PC-3 (cell line): ENCODE measurements around the gene PMF1. TPM values are rescaled to one million over a fixed set of nuclear protein-coding genes. Genes with fewer than 3 reads are reported as not detected.
A peak's percentile ranks its signal among the peaks of the same experiment; 100 is the strongest.

Source experiments
- ATAC-seq: fragments of 200-7000 bp; cut with Tn5 transposase; 2 replicates; pipeline ENCODE4 v1.9.1; 2020; ENCODE audit warnings: mild to moderate bottlenecking, moderate library complexity
- BruUV-seq: library from RNA; stranded (reverse); fragments of 400-500 nt; replicated peaks from 2 replicates; lab custom pipeline; 2021; lab: Mats Ljungman, UMichigan
- CTCF ChIA-PET: fragments of 300-600 bp; sonication (Branson Sonifier 250); formaldehyde crosslinking; loops from one replicate; lab custom pipeline; 2022; ENCODE audit warnings: antibody characterized with exemption; lab: Charles Lee
- POLR2A ChIA-PET: fragments of 300-600 bp; sonication (Branson Sonifier 250); formaldehyde crosslinking; loops from one replicate; lab custom pipeline; 2022; ENCODE audit warnings: antibody characterized with exemption; ENCODE audit not compliant: unreplicated experiment; lab: Charles Lee
- DNase-seq: peaks from one replicate; pipeline ENCODE4 v3.0.0-alpha.2; 2015
- H2AFZ ChIP-seq: fragments of 300-600 bp; sonication (generic); 2 replicates; pipeline ENCODE4 v1.6.0; 2016; ENCODE audit warnings: antibody characterized with exemption, low read length
- H3F3A ChIP-seq: fragments of 300-600 bp; sonication (generic); one replicate; pipeline ENCODE4 v1.6.0; 2017; ENCODE audit warnings: antibody characterized with exemption, low read length, control low read depth, mild to moderate bottlenecking; ENCODE audit not compliant: unreplicated experiment
- H3K27ac ChIP-seq: fragments of 300-600 bp; sonication (generic); 2 replicates; pipeline ENCODE4 v1.5.1; 2016; ENCODE audit warnings: mild to moderate bottlenecking, low read length
- H3K27me3 ChIP-seq: fragments of 300-600 bp; sonication (generic); 2 replicates; pipeline ENCODE4 v1.6.1; 2016; ENCODE audit warnings: low read length, mixed read lengths
- H3K36me3 ChIP-seq: fragments of 300-600 bp; sonication (generic); 2 replicates; pipeline ENCODE4 v1.6.1; 2016; ENCODE audit warnings: low read depth, mixed run types, low read length, mixed read lengths
- H3K4me1 ChIP-seq: fragments of 300-600 bp; sonication (generic); 2 replicates; pipeline ENCODE4 v1.5.1; 2016; ENCODE audit warnings: low read length; ENCODE audit not compliant: insufficient read depth
- H3K4me2 ChIP-seq: fragments of 300-600 bp; sonication (generic); 2 replicates; pipeline ENCODE4 v1.6.0; 2016; ENCODE audit warnings: low read length
- H3K4me3 ChIP-seq: fragments of 300-600 bp; sonication (generic); 2 replicates; pipeline ENCODE4 v1.5.1; 2016; ENCODE audit warnings: mild to moderate bottlenecking, low read length, mixed read lengths
- H3K79me2 ChIP-seq: fragments of 300-600 bp; sonication (generic); 2 replicates; pipeline ENCODE4 v1.6.1; 2017; ENCODE audit warnings: low read length, mixed read lengths
- H3K9ac ChIP-seq: fragments of 300-600 bp; sonication (generic); 2 replicates; pipeline ENCODE4 v1.6.0; 2016; ENCODE audit warnings: mild to moderate bottlenecking, low read length
- H3K9me2 ChIP-seq: fragments of 300-600 bp; sonication (generic); replicated peaks from 2 replicates; pipeline ENCODE4 v1.6.1; 2016; ENCODE audit warnings: mixed run types, low read length, mixed read lengths
- H3K9me3 ChIP-seq: fragments of 300-600 bp; sonication (generic); 2 replicates; pipeline ENCODE4 v1.6.1; 2016; ENCODE audit warnings: low read length, mixed read lengths
- H4K20me1 ChIP-seq: fragments of 300-600 bp; sonication (generic); 2 replicates; pipeline ENCODE4 v1.6.1; 2016; ENCODE audit warnings: low read length, mixed read lengths
- CTCF ChIP-seq: fragments of 300-600 bp; sonication (generic); conservative IDR thresholded peaks from 2 replicates; pipeline ENCODE4 v1.5.1; 2017; ENCODE audit warnings: antibody characterized with exemption, low read depth, mild to moderate bottlenecking, low read length
- EZH2 ChIP-seq: fragments of 300-600 bp; sonication (generic); IDR thresholded peaks from one replicate; pipeline ENCODE4 v1.6.1; 2017; ENCODE audit warnings: antibody characterized with exemption, mild to moderate bottlenecking, low read length; ENCODE audit not compliant: unreplicated experiment
- EZH2phosphoT487 ChIP-seq: fragments of 300-600 bp; sonication (generic); IDR thresholded peaks from 2 replicates; pipeline ENCODE4 v1.6.1; 2018; ENCODE audit warnings: mild to moderate bottlenecking, antibody characterized with exemption, low read length, borderline replicate concordance
- intact Hi-C: fragments of 100-400 bp; cut with micrococcal nuclease; formaldehyde crosslinking; loops from 2 replicates; pipeline ENCODE4 v1.9.0; 2023
- total RNA-seq: library from RNA; depleted of rRNA; stranded (reverse); fragments of >200 nt; gene quantifications from 2 replicates; pipeline ENCODE4 v1.2.3, GENCODE V29; 2014

PMF1 gene
- total RNA-seq, 1 experiment from 2014 or later, result 131 TPM

- Histone ChIP-seq H2AFZ (no peak overlapping the region), H3K27ac (no peak overlapping the region), H3F3A (no peaks in the 10 kb centered on the region), H3K4me3 (no peak overlapping the region), H3K27me3 (no peaks in the 10 kb centered on the region), H4K20me1 (no peaks in the 10 kb centered on the region), H3K9ac (no peak overlapping the region), H3K36me3 (peaks cover 13% of the 10 kb centered on the region; the same call in 1 of the 2 replicates), H3K4me1 (0 out of 2 replicates have a peak, but pooled peaks cover 4% of the 10 kb centered on the region), H3K9me2 (no peaks in the 10 kb centered on the region), H3K4me2 (no peak overlapping the region), H3K79me2 (no peaks in the 10 kb centered on the region), H3K9me3 (no peaks in the 10 kb centered on the region)
- ChIA-PET POLR2A (interaction anchor here (0.6 to 1.1 kb wide), 3 partner anchors 15 to 503 kb away, joined by 3 to 13 read pairs (median 6); partner anchors contain the start of gene PAQR6), CTCF (interaction anchor here (0.5 to 0.9 kb wide), 3 partner anchors 87 to 568 kb away, joined by 3 to 4 read pairs (median 3); no protein-coding TSS in a partner anchor)
- TF ChIP-seq CTCF, result no peak
- TF ChIP-seq EZH2phosphoT487, result no peak
- TF ChIP-seq EZH2, result no peak
- intact Hi-C loops, result no loop called here
- no peak for DNase-seq
- ATAC-seq, result no peak
- no TSS peak for BruUV-seq
Measured at GRCh38 chr1:156232201-156232894, 19.5 kb downstream of the PMF1 start.

DNA sequence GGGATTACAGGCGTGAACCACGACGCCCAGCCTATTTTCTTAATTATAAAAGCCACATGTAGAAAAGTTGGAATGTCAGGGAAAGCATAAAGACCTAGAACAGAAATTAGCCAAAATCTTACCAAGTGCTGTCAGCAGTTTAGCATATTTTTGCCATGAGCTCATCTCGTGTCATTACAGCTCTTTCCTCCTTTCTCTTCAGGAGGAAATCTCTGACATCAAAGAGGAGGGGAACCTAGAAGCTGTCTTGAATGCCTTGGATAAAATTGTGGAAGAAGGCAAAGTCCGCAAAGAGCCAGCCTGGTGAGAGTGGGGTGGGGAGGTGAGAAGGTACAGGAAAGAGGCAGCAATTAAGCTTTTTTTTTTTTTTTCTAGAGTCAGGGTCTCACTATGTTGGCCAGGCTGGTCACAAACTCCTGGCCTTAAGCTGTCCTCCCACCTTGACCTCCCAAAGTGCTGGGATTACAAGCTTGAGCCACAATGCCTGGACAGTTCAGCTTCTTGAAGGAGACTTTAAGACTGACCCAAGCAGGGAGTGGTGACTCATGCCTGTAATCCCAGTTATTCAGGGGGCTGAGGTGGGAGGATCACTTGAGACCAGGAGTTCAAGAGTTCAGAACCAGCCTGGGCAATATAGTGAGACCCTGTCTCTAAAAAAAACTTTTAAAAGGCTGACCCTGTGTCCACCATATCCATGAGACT, 20.8 kb downstream of the PMF1 start:
- Histone ChIP-seq H3K4me3 (no peak overlapping the region), H4K20me1 (no peaks in the 10 kb centered on the region), H3K36me3 (peaks cover 17% of the 10 kb centered on the region), H3K27ac (no peak overlapping the region), H3K4me1 (0 out of 2 replicates have a peak, but pooled peaks cover 4% of the 10 kb centered on the region), H3K4me2 (no peak overlapping the region), H3F3A (no peaks in the 10 kb centered on the region), H3K27me3 (no peaks in the 10 kb centered on the region), H3K79me2 (no peaks in the 10 kb centered on the region), H2AFZ (no peak overlapping the region), H3K9me2 (no peaks in the 10 kb centered on the region), H3K9me3 (no peaks in the 10 kb centered on the region), H3K9ac (no peak overlapping the region)
- POLR2A ChIA-PET, result no interaction called here
- TF ChIP-seq EZH2phosphoT487, result no peak
- BruUV-seq, result no TSS peak
- ATAC-seq, result no peak
- CTCF ChIA-PET, result interaction anchor here (0.5 to 0.6 kb wide), 2 partner anchors 128 to 142 kb away, joined by 3 read pairs; no protein-coding TSS in a partner anchor
- intact Hi-C loops, result no loop called here
- DNase-seq, result peak; percentile 45

- peaks cover 22% of the 10 kb centered on the region for H3K36me3 ChIP-seq
- DNase-seq, result no peak
- TF ChIP-seq EZH2phosphoT487 (no peak), EZH2 (no peak), CTCF (no peak)
- no peaks in the 10 kb centered on the region for H3K9me2 ChIP-seq
- H3K9me3 ChIP-seq, result no peaks in the 10 kb centered on the region
- POLR2A ChIA-PET, result no interaction called here
- H3K4me2 ChIP-seq, result no peak overlapping the region
- no peaks in the 10 kb centered on the region for H4K20me1 ChIP-seq
- no peak overlapping the region for H3K4me3 ChIP-seq
- no TSS peak for BruUV-seq
- H3K79me2 ChIP-seq, result no peaks in the 10 kb centered on the region
- ATAC-seq, result no peak
- H3K27ac ChIP-seq, result no peak overlapping the region
- H2AFZ ChIP-seq, result no peak overlapping the region
- intact Hi-C loops, result no loop called here
- H3K4me1 ChIP-seq, result peaks cover 8% of the 10 kb centered on the region
- H3F3A ChIP-seq, result no peaks in the 10 kb centered on the region
- no peaks in the 10 kb centered on the region for H3K27me3 ChIP-seq
- no peak overlapping the region for H3K9ac ChIP-seq
- CTCF ChIA-PET, result no interaction called here
Measured at GRCh38 chr1:156236164-156236563, 23.4 kb downstream of the PMF1 start.
